Stimulated activated naive CD8-positive, alpha-beta T cell treated with anti-CD3 and anti-CD28 coated beads, Interleukin-15, amount 100 ng/mL, for 72 hours (primary cell): ENCODE results near the gene CIITA.
"Not testable (repeated sequence)": the region's sequence is repeated elsewhere in the genome, so short reads cannot be mapped to it uniquely, and the experiment has no call there.

Source experiments
- ATAC-seq: fragments of 150-1000 bp; cut with Tn5 transposase; 2 replicates; pipeline ENCODE4 v1.10.0; 2021; ENCODE audit warnings: mild to moderate bottlenecking, moderate library complexity
- DNase-seq, 2 donors: peaks; one replicate each; pipeline ENCODE4 v3.0.0; 2021 to 2022
- H3K27ac Mint-ChIP-seq, 2 donors: one replicate each; pipeline ENCODE4 v1.8.0; 2022; ENCODE audit warnings: mild to moderate bottlenecking in 2 of 2, mixed read lengths in 2 of 2, moderate library complexity in 2 of 2
- H3K27me3 Mint-ChIP-seq: one replicate; pipeline ENCODE4 v1.8.0; 2022; ENCODE audit warnings: mixed read lengths
- H3K4me1 Mint-ChIP-seq: one replicate; pipeline ENCODE4 v1.8.0; 2022; ENCODE audit warnings: mild to moderate bottlenecking, mixed read lengths
- H3K4me3 Mint-ChIP-seq, 2 donors: one replicate each; pipeline ENCODE4 v1.8.0; 2022; ENCODE audit warnings: mild to moderate bottlenecking in 2 of 2, mixed read lengths in 2 of 2, moderate library complexity in 1 of 2
- H3K9me3 Mint-ChIP-seq, 2 donors: one replicate each; pipeline ENCODE4 v1.8.0; 2022; ENCODE audit warnings: mixed read lengths in 2 of 2

The CIITA gene

GRCh38 chr16:10876799-10877341, at the start of gene CIITA:
Gene CIITA, plus strand, starts transcription at chr16:10877202. Its CDS starts 129 bp downstream, at chr16:10877331.
- ATAC-seq (peak; percentile 92), DNase-seq (peak; percentile 74 to 86)
- peaks cover 94% of the 10 kb centered on the region for H3K27me3 Mint-ChIP-seq
- H3K9me3 Mint-ChIP-seq = no peaks in the 10 kb centered on the region
- no peak within 1 kb of the TSS for H3K27ac Mint-ChIP-seq
- H3K4me1 Mint-ChIP-seq = peaks cover 74% of the 10 kb centered on the region
- H3K4me3 Mint-ChIP-seq = peak within 1 kb of the TSS; percentile 50 to 92

DNA sequence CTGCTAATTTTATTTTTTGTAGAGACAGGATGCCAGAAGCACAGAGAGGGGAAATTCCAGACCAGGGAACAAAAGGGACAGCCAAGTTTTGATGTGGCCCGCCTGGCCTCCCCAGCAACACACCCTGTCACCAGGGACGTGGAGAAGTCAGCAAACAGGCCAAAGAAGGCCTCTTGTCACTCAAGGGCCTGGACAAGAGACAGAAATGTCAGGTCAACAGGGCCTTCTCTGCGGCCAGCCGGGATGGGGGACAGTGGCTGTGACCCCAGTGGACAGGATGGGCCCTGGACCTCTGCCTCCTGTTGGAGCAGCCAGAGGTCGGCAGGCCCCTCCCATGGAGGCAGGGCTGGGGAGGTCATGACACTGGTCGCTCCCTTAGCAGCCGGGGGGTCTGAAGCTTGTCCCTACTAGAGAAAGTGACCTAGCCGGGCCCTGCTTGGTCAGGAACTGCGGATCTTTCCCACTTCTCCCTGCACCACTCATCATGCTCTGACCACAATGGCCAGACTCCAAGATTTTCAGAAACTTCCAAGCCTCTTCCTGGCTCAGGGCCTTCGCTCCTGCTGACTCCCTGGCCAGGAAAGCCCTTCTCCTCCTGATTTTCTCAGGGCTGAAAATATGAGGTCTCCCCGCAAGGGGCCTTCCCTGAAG, 49.2 kb upstream of the CIITA start:
- H3K27ac Mint-ChIP-seq = no peak overlapping the region
- no peak for ATAC-seq
- H3K4me3 Mint-ChIP-seq = no peak overlapping the region

GRCh38 chr16:10828851-10829366, 48.1 kb upstream of the CIITA start:
- H3K27ac Mint-ChIP-seq = no peak overlapping the region
- no peaks in the 10 kb centered on the region for H3K9me3 Mint-ChIP-seq
- H3K27me3 Mint-ChIP-seq = peaks cover 27% of the 10 kb centered on the region
- H3K4me1 Mint-ChIP-seq = no peaks in the 10 kb centered on the region
- no peak overlapping the region for H3K4me3 Mint-ChIP-seq
- ATAC-seq = no peak
- no peak for DNase-seq

More for the DNA sequence above, 49.2 kb upstream of the CIITA start:
- H3K9me3 Mint-ChIP-seq = no peaks in the 10 kb centered on the region
- no peak for DNase-seq
- peaks cover 26% of the 10 kb centered on the region for H3K27me3 Mint-ChIP-seq
- no peaks in the 10 kb centered on the region for H3K4me1 Mint-ChIP-seq

DNA sequence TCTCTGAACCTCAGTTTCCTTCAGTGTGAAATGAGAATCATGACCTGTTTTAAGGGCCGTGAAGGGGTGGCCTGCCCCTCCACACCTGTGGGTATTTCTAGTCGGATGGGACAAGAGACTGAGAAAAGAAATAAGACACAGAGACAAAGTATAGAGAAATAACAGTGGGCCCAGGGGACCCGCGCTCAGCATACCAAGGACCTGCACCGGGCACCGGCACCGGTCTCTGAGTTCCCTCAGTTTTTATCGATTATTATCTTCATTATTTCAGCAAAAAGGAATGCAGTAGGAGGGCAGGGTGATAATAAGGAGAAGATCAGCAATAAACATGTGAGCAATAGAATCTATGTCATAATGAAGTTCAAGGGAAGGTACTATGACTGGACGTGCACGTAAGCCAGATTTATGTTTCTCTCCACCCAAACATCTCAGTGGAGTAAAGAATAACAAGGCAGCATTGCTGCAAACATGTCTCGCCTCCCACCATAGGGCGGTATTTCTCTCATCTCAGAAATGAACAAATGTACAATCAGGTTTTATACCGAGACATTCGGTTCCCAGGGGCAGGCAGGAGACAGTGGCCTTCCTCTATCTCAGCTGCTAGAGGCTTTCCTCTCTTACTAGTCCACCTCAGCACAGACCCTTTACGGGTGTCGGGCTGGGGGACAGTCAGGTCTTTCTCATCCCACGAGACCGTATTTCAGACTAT, 47.5 kb upstream of the CIITA start:
- DNase-seq, ATAC-seq, H3K9me3 Mint-ChIP-seq, H3K4me3 Mint-ChIP-seq, H3K4me1 Mint-ChIP-seq, H3K27ac Mint-ChIP-seq: not testable (repeated sequence)
- H3K27me3 Mint-ChIP-seq = peaks cover 34% of the 10 kb centered on the region

- DNase-seq, H3K9me3 Mint-ChIP-seq, H3K4me3 Mint-ChIP-seq, H3K27ac Mint-ChIP-seq, H3K4me1 Mint-ChIP-seq, ATAC-seq: not testable (repeated sequence)
- H3K27me3 Mint-ChIP-seq = peaks cover 38% of the 10 kb centered on the region
Observed at GRCh38 chr16:10830240-10830639, 46.8 kb upstream of the CIITA start.

- ATAC-seq (no peak), DNase-seq (no peak)
- Mint-ChIP-seq H3K9me3 (no peaks in the 10 kb centered on the region), H3K27me3 (peaks cover 38% of the 10 kb centered on the region), H3K4me1 (peaks cover 19% of the 10 kb centered on the region), H3K27ac (no peak overlapping the region), H3K4me3 (no peak overlapping the region)
Observed at GRCh38 chr16:10831894-10832886, 44.8 kb upstream of the CIITA start.

DNA sequence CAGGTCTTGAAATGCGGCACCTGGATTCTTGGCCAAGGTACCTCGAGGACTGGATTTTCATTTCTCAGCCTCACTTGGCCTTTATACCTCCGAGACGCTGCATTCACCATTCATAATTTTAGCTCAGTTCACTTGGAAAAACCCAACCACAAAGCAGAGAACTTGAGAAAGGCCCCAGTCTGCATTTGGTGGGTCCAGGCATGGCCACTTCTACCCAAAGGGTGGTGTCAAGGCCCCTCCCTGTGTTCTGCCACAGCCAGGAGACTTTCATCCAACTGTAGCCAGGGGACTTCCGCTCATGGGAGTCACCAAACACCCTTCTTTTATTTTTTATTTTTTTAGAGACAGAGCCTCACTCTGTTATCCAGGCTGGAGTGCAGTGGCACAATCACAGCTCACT, 43.7 kb upstream of the CIITA start:
- DNase-seq = no peak
- peaks cover 19% of the 10 kb centered on the region for H3K4me1 Mint-ChIP-seq
- no peak overlapping the region for H3K4me3 Mint-ChIP-seq
- H3K9me3 Mint-ChIP-seq = no peaks in the 10 kb centered on the region
- no peak for ATAC-seq
- H3K27ac Mint-ChIP-seq = no peak overlapping the region
- peaks cover 38% of the 10 kb centered on the region for H3K27me3 Mint-ChIP-seq

DNA sequence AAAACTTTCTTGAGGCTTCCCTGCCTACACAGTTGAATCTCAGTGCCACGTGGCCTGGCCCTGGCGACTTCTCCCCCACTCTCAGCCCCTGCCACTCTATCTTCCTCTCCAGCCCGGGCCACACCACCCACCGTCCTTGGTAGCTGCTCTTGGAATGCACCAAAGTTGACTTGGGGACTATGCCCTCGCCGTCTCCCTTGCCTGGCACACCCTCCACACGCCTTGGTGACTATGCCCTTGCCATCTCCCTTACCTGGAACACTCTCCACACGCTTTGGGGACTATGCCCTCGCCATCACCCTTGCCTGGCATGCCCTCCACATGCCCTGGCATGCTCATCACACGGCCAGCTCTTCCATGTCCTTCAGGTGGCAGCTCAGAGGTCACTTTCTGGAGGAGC, 42.9 kb upstream of the CIITA start:
- H3K4me1 Mint-ChIP-seq = peaks cover 19% of the 10 kb centered on the region
- H3K4me3 Mint-ChIP-seq = no peak overlapping the region
- peak overlapping the region; percentile 4 to 8 for H3K27ac Mint-ChIP-seq
- H3K27me3 Mint-ChIP-seq = peaks cover 32% of the 10 kb centered on the region
- no peaks in the 10 kb centered on the region for H3K9me3 Mint-ChIP-seq
- no peak for ATAC-seq
- no peak for DNase-seq

DNA sequence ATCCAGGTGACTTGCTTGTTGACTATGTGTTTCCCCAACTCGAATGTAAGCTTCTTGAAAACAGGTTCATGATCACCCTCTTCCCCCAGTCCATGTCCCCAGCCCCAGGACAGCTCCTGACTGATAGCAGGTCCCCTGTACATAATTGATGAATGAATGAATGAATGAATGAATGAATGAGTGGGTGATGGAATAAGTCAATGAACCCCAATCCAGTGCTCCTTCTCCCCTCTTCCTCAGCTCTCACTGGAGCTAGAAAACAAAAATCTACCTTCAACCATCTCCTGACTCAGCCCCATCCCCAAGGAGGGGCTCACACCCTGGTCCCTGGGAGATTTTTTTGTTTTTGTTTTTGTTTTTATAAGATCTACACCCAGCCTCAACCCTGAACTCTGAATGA, 42.2 kb upstream of the CIITA start:
- Mint-ChIP-seq H3K4me1 (peaks cover 19% of the 10 kb centered on the region), H3K27me3 (peaks cover 25% of the 10 kb centered on the region), H3K27ac (no peak overlapping the region), H3K4me3 (no peak overlapping the region), H3K9me3 (no peaks in the 10 kb centered on the region)
- no peak for DNase-seq
- ATAC-seq = no peak

DNA sequence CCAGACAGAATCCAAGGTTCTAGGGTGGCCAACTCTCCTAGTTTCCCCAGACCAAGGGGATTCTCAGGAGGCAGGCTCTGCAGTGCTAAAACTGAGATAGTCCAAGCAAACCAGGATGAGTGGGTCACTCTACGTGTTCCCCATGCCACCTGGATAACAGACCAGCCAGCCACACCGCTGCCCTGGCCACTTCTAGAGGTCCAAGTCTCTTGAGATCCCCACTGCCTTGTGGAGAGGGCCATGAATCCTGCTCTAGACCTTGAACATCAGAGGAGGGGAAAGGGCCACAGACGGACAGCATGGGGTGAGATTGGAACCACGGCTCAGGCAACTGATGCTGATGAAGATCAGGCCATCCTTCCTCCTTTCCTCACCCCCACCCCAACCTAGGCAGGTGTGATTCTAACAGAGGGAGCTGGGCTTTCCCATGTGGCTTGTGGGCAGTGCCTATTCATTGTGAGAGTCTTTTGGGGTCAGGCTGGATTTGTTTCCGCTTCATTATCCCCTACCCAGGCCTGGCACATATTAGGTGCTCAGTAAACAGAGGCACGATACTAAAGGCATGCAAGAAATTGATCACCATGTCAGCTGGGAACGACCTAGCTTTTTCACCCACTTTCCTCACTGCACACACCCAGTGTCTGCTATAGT, 41.6 kb upstream of the CIITA start:
- Mint-ChIP-seq H3K4me3 (no peak overlapping the region), H3K4me1 (peaks cover 19% of the 10 kb centered on the region), H3K9me3 (no peaks in the 10 kb centered on the region), H3K27me3 (peaks cover 21% of the 10 kb centered on the region), H3K27ac (peak overlapping the region in 1 of 2 donors; percentile 31)
- DNase-seq = peak; percentile 51 to 80
- peak; percentile 96 for ATAC-seq

- peaks cover 19% of the 10 kb centered on the region for H3K4me1 Mint-ChIP-seq
- DNase-seq = no peak
- peak overlapping the region in 1 of 2 donors; percentile 31 for H3K27ac Mint-ChIP-seq
- H3K27me3 Mint-ChIP-seq = peaks cover 26% of the 10 kb centered on the region
- no peaks in the 10 kb centered on the region for H3K9me3 Mint-ChIP-seq
- H3K4me3 Mint-ChIP-seq = no peak overlapping the region
- ATAC-seq = no peak
Observed at GRCh38 chr16:10836174-10836853, 40.7 kb upstream of the CIITA start.

DNA sequence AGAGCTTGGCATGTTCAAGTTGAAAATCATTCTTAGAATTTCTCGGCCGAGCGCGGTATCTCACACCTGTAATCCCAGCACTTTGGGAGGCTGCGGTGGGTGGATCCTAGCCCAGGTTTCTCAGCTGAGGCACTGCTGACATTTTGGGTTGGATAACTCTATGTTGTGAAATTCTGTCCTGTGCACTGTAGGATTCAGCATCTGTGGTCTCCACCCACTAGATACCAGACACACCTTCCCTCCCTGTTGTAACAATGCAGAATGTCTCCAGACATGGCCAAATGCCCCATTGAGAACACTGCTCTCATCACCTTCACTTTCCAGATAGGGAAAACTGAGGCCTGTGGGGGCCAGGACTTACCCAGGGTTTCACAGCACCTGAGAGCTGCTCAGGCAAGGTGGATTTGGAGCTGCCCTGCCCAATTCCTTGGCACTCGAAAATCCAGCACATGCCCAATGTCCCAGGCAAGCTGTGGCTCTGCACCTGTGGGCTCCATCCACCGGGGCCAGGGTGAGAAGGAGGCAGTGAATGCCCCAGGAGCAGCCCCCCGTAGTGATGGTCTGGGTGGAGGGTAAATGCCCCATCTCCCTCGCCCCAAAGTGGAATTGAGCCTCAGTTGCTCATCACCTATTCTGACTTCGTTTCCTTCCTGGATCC, 38.3 kb upstream of the CIITA start:
- DNase-seq (no peak), ATAC-seq (no peak)
- H3K9me3 Mint-ChIP-seq = no peaks in the 10 kb centered on the region
- peaks cover 23% of the 10 kb centered on the region for H3K27me3 Mint-ChIP-seq
- no peak overlapping the region for H3K27ac Mint-ChIP-seq
- no peak overlapping the region for H3K4me3 Mint-ChIP-seq
- peaks cover 19% of the 10 kb centered on the region for H3K4me1 Mint-ChIP-seq

GRCh38 chr16:10839279-10839666, 37.7 kb upstream of the CIITA start:
- peaks cover 19% of the 10 kb centered on the region for H3K4me1 Mint-ChIP-seq

DNA sequence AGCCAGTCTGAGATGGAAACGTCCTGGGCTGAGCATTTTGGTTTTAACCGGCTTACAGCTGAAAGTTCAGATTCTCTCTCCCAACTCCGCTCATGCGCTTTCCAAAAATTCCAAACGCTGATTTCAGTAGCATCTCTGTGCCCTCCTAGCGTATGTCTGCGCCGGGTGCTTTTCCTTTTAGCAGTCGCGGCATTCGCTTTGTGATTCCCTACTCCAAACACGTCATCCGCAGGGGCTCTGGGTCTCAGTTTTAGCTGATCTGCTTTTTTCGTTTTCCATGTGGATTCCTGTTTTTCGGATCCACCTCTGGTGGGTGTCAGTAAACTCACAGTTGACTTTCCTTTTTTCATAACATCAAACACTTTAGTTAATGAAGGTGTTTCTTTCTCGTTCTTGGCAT, 36.3 kb upstream of the CIITA start:
- H3K27me3 Mint-ChIP-seq = peaks cover 19% of the 10 kb centered on the region
- H3K4me1 Mint-ChIP-seq = peaks cover 13% of the 10 kb centered on the region
- H3K9me3 Mint-ChIP-seq = no peaks in the 10 kb centered on the region
- ATAC-seq = no peak
- no peak overlapping the region for H3K4me3 Mint-ChIP-seq
- no peak overlapping the region for H3K27ac Mint-ChIP-seq
- DNase-seq = no peak

More at GRCh38 chr16:10839279-10839666, 37.7 kb upstream of the CIITA start:
- Mint-ChIP-seq H3K9me3 (no peaks in the 10 kb centered on the region), H3K4me3 (no peak overlapping the region), H3K27ac (no peak overlapping the region), H3K27me3 (peaks cover 21% of the 10 kb centered on the region)
- DNase-seq (no peak), ATAC-seq (no peak)
